Bronchial epithelial cell (primary cell): ENCODE results near the gene ANTXR1. TPM values are rescaled to one million over a fixed set of nuclear protein-coding genes. Genes with fewer than 3 reads are reported as not detected.

Source experiments
- DNase-seq: peaks from one replicate; pipeline ENCODE4 v3.0.0-alpha.2; 2010; ENCODE audit warnings: low read depth
- FAIRE-seq: peaks from 2 replicates; lab custom pipeline; 2011; peaks lifted over from hg19 to GRCh38; lab: Jason Lieb, UNC
- H3K27me3 ChIP-seq: 2 replicates; pipeline ENCODE4 v1.5.1; 2011; ENCODE audit warnings: low read length; ENCODE audit not compliant: control insufficient read depth, insufficient read depth
- H3K36me3 ChIP-seq: 2 replicates; pipeline ENCODE4 v1.5.1; 2011; ENCODE audit warnings: low read length; ENCODE audit not compliant: control insufficient read depth, insufficient read depth
- H3K4me3 ChIP-seq: 2 replicates; pipeline ENCODE4 v1.5.1; 2011; ENCODE audit warnings: mild to moderate bottlenecking, low read depth, low read length, control low read depth
- CTCF ChIP-seq: IDR thresholded peaks from 2 replicates; pipeline ENCODE4 v1.5.1; 2011; ENCODE audit warnings: mild to moderate bottlenecking, moderate library complexity, low read length, control low read depth, inconsistent platforms; ENCODE audit not compliant: insufficient read depth, severe bottlenecking
- total RNA-seq: library from RNA; depleted of rRNA; stranded (reverse); fragments of >200 nt; gene quantifications from 2 replicates; pipeline ENCODE4 v1.2.1, GENCODE V29; 2014

ANTXR1 gene
- total RNA-seq, 1 donor from 2014 or later, result 3.7 TPM

GRCh38 chr2:69102041-69102593 is 89.1 kb downstream of the ANTXR1 start:
- no peak for DNase-seq
- Histone ChIP-seq H3K4me3 (no peak overlapping the region), H3K27me3 (no peaks in the 10 kb centered on the region), H3K36me3 (no peaks in the 10 kb centered on the region)
- TF ChIP-seq CTCF, result no peak
- no peak for FAIRE-seq

- no peaks in the 10 kb centered on the region for H3K36me3 ChIP-seq
- TF ChIP-seq CTCF, result no peak
- no peak for FAIRE-seq
These were observed 90.4 kb downstream of the ANTXR1 start for GRCh38 chr2:69103419-69103818.

GRCh38 chr2:69104261-69104660 is 91.3 kb downstream of the ANTXR1 start:
- FAIRE-seq (no peak), DNase-seq (no peak)
- TF ChIP-seq CTCF, result no peak
- Histone ChIP-seq H3K36me3 (no peaks in the 10 kb centered on the region), H3K27me3 (no peaks in the 10 kb centered on the region), H3K4me3 (no peak overlapping the region)

More at GRCh38 chr2:69103419-69103818, 90.4 kb downstream of the ANTXR1 start:
- DNase-seq, result no peak
- Histone ChIP-seq H3K4me3 (no peak overlapping the region), H3K27me3 (no peaks in the 10 kb centered on the region)

GRCh38 chr2:69109255-69109654 is 96.3 kb downstream of the ANTXR1 start:
- Histone ChIP-seq H3K4me3 (no peak overlapping the region), H3K27me3 (no peaks in the 10 kb centered on the region), H3K36me3 (no peaks in the 10 kb centered on the region)
- TF ChIP-seq CTCF, result no peak
- FAIRE-seq (no peak), DNase-seq (no peak)

GRCh38 chr2:69111076-69111475 is 98.1 kb downstream of the ANTXR1 start:
- TF ChIP-seq CTCF, result no peak
- no peaks in the 10 kb centered on the region for H3K36me3 ChIP-seq
- FAIRE-seq (no peak), DNase-seq (no peak)
- no peak overlapping the region for H3K4me3 ChIP-seq
- no peaks in the 10 kb centered on the region for H3K27me3 ChIP-seq

- no peak for TF ChIP-seq CTCF
- FAIRE-seq, result no peak
- Histone ChIP-seq H3K36me3 (no peaks in the 10 kb centered on the region), H3K4me3 (no peak overlapping the region), H3K27me3 (no peaks in the 10 kb centered on the region)
- no peak for DNase-seq
These were observed 100.6 kb downstream of the ANTXR1 start for GRCh38 chr2:69113627-69114026.
